ENCODE measurements around the gene TUBB. TPM values are rescaled to one million over a fixed set of nuclear protein-coding genes. Genes with fewer than 3 reads are reported as not detected.
"Not testable (repeated sequence)": the region's sequence is repeated elsewhere in the genome, so short reads cannot be mapped to it uniquely, and the experiment has no call there.

TUBB gene
- total and polyA plus RNA-seq, 4 donors, result 115 to 533 (median 210) TPM

- H3K36me3 ChIP-seq (ENCODE audit: control insufficient read depth in 4 of 4, insufficient read depth in 3 of 4, low read depth in 1 of 4, low read length in 3 of 4), result no peaks in the 10 kb centered on the region
- no peak overlapping the region for H3K4me3 ChIP-seq (ENCODE audit: low read depth in 1 of 3, low read length in 3 of 3)
- no peaks in the 10 kb centered on the region for H3K27me3 ChIP-seq (ENCODE audit: control insufficient read depth in 4 of 4, insufficient read depth in 4 of 4, low read length in 3 of 4)
- 99% methylated on average over 3 of the region's 3 CpGs for whole genome bisulfite sequencing
- H3K27ac ChIP-seq (ENCODE audit: low read depth in 1 of 2, low read length in 2 of 2), result no peak overlapping the region
- no peaks in the 10 kb centered on the region for H3K9me3 ChIP-seq (ENCODE audit: control insufficient read depth in 4 of 4, low read length in 3 of 4)
- peaks cover 1 to 12% (median 11%) of the 10 kb centered on the region in 4 donors for H3K4me1 ChIP-seq (ENCODE audit: control insufficient read depth in 4 of 4, insufficient read depth in 4 of 4, low read length in 3 of 4)
- TF ChIP-seq CTCF (IDR thresholded peaks at IDR 0.05; ENCODE audit: low read depth, low read length, missing input control), result no peak
- no peak for TF ChIP-seq ZBTB33 (IDR thresholded peaks at IDR 0.05)
- no peak for TF ChIP-seq JUND (IDR thresholded peaks at IDR 0.05)
- TF ChIP-seq REST (IDR thresholded peaks at IDR 0.05), result no peak
- TF ChIP-seq GABPA (IDR thresholded peaks at IDR 0.05 in 1 of 2, conservative IDR thresholded peaks at IDR 0.05 in 1 of 2), result no peak
- no peak for TF ChIP-seq NR2F2 (IDR thresholded peaks at IDR 0.05)
- TF ChIP-seq FOXA2 (IDR thresholded peaks at IDR 0.05), result no peak
- no peak for TF ChIP-seq HNF4A (conservative IDR thresholded peaks at IDR 0.05)
- TF ChIP-seq RXRA (IDR thresholded peaks at IDR 0.05), result no peak
- no peak for TF ChIP-seq ATF3 (IDR thresholded peaks at IDR 0.05)
- TF ChIP-seq YY1 (IDR thresholded peaks at IDR 0.05), result no peak
- no peak for TF ChIP-seq HNF4G (IDR thresholded peaks at IDR 0.05)
- TF ChIP-seq MAX (IDR thresholded peaks at IDR 0.05), result no peak
- no peak for DNase-seq (ENCODE audit: low spot score)
- H3K9ac ChIP-seq (ENCODE audit: low read depth in 1 of 2, low read length in 2 of 2), result no peak overlapping the region
Observed at GRCh38 chr6:30754631-30755030, 34.5 kb downstream of the TUBB start.

GRCh38 chr6:30756405-30757003 is 36.4 kb downstream of the TUBB start:
- not testable (repeated sequence) for H3K4me3 ChIP-seq (ENCODE audit: low read depth in 1 of 3, low read length in 3 of 3); H3K9ac ChIP-seq (ENCODE audit: low read depth in 1 of 2, low read length in 2 of 2); H3K4me1 ChIP-seq (ENCODE audit: control insufficient read depth in 4 of 4, insufficient read depth in 4 of 4, low read length in 3 of 4)

More at GRCh38 chr6:30756405-30757003, 36.4 kb downstream of the TUBB start:
- not testable (repeated sequence) for DNase-seq (ENCODE audit: low spot score); H3K27ac ChIP-seq (ENCODE audit: low read depth in 1 of 2, low read length in 2 of 2); H3K9me3 ChIP-seq (ENCODE audit: control insufficient read depth in 4 of 4, low read length in 3 of 4); H3K27me3 ChIP-seq (ENCODE audit: control insufficient read depth in 4 of 4, insufficient read depth in 4 of 4, low read length in 3 of 4); H3K36me3 ChIP-seq (ENCODE audit: control insufficient read depth in 4 of 4, insufficient read depth in 3 of 4, low read depth in 1 of 4, low read length in 3 of 4)
- 91% methylated on average over 7 of the region's 7 CpGs for WGBS
